ENCODE results near the gene SFRP2. TPM values are rescaled to one million over a fixed set of nuclear protein-coding genes. Genes with fewer than 3 reads are reported as not detected.

The SFRP2 gene
- total RNA-seq, 2 donors from 2014 or later = 7.8 to 49.3 TPM

GRCh38 chr4:153741541-153741940 is 47.3 kb downstream of the SFRP2 start:
- ATAC-seq (no peak), DNase-seq (no peak)
- intact Hi-C loops (cut with DNase I, micrococcal nuclease) = no loop called here

DNA sequence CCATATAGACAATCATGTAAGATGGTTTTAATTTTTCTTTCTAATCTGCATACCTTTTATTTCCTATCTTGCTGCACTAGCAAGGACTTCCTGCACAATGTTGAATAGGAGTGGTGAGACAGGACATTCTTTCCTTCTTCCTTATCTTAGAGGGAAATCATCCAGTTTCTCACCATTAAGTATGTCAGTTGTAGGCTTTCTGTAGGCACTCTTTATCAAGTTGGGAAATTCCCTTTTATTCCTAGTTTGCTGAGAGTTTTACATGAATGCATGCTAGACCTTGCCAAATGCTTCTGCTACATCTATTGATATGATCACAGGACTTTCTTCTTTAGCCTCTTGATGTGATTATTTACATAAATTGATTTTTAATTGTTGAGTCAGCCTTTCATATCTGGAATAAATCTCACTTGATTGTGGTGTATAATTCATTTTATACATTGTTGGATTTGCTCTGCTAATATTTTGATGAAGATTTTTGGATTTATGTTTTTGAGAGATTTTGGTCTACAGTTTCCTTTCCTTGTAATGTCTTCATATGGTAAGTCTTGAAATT is 52.9 kb downstream of the SFRP2 start:
- no peak for ATAC-seq
- no peak for DNase-seq
- intact Hi-C loops (cut with DNase I, micrococcal nuclease) = no loop called here

GRCh38 chr4:153733751-153734448 is 55.0 kb downstream of the SFRP2 start:
- intact Hi-C loops (cut with DNase I, micrococcal nuclease) = no loop called here
- no peak for ATAC-seq
- DNase-seq = no peak

DNA sequence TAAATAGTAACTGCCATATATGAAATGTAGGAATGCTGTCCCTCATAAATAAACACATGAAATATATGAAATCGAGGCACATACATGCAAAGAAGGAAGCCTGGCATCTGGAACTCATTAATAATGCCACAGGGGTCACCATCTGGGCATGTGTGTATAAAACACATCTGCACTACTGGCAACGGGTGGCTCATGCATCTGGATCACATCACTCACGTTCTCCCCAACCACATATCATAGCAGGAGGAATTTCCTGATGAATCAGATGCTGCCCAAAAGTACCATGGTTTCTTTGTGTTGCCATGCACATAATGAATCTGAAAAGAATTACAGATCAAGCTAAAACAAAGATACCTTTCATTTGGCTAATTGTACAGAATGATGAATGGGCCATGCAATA is 57.6 kb downstream of the SFRP2 start:
- intact Hi-C loops (cut with DNase I, micrococcal nuclease) = no loop called here
- no peak for ATAC-seq

More for the DNA sequence above, 57.6 kb downstream of the SFRP2 start:
- no peak for DNase-seq

Other genes starting within 250 kb of the SFRP2 start
- 1 to 10 TPM; 4.3 to 5.3 TPM for gene TLR2, start 104.8 kb downstream of the SFRP2 start, total RNA-seq
- gene RNF175, start 29.1 kb downstream of the SFRP2 start, total RNA-seq = not detected